RWPE2 (cell line): ENCODE results near the gene CHD9.

Experiments used
- ATAC-seq: fragments of 200-7000 bp; cut with Tn5 transposase; 3 replicates; pipeline ENCODE4 v1.9.1; 2021; ENCODE audit warnings: low read depth
- DNase-seq: peaks from one replicate; pipeline ENCODE4 v3.0.0-alpha.2; 2020; ENCODE audit warnings: low spot score
- H3K27ac ChIP-seq: fragments of 450-650 bp; 2 replicates; pipeline ENCODE4 v1.5.1; 2017; ENCODE audit warnings: mild to moderate bottlenecking; ENCODE audit not compliant: poor library complexity, severe bottlenecking
- H3K27me3 ChIP-seq: fragments of 250-450 bp; sonication (Bioruptor Pico); 2 replicates; pipeline ENCODE4 v1.5.1; 2021; ENCODE audit warnings: mild to moderate bottlenecking, moderate library complexity; ENCODE audit not compliant: insufficient read depth, poor library complexity, severe bottlenecking
- H3K36me3 ChIP-seq: fragments of 250-450 bp; sonication (Bioruptor Pico); 2 replicates; pipeline ENCODE4 v1.5.1; 2020; ENCODE audit warnings: low read depth, mild to moderate bottlenecking, moderate library complexity
- H3K4me1 ChIP-seq: fragments of 250-450 bp; sonication (Bioruptor Pico); 2 replicates; pipeline ENCODE4 v1.5.1; 2021; ENCODE audit warnings: mild to moderate bottlenecking, moderate library complexity; ENCODE audit not compliant: insufficient read depth, poor library complexity, severe bottlenecking
- H3K4me3 ChIP-seq: fragments of 250-450 bp; sonication (Bioruptor Pico); 2 replicates; pipeline ENCODE4 v1.5.1; 2021; ENCODE audit warnings: mild to moderate bottlenecking, moderate library complexity; ENCODE audit not compliant: severe bottlenecking
- H3K9me3 ChIP-seq: fragments of 250-450 bp; sonication (Bioruptor Pico); 2 replicates; pipeline ENCODE4 v1.5.1; 2021; ENCODE audit warnings: mild to moderate bottlenecking, moderate library complexity; ENCODE audit not compliant: severe bottlenecking
- CTCF ChIP-seq: fragments of 450-650 bp; IDR thresholded peaks from one replicate; pipeline ENCODE4 v1.5.1; 2017; ENCODE audit warnings: mild to moderate bottlenecking, moderate library complexity; ENCODE audit not compliant: poor library complexity, severe bottlenecking

The CHD9 gene

DNA sequence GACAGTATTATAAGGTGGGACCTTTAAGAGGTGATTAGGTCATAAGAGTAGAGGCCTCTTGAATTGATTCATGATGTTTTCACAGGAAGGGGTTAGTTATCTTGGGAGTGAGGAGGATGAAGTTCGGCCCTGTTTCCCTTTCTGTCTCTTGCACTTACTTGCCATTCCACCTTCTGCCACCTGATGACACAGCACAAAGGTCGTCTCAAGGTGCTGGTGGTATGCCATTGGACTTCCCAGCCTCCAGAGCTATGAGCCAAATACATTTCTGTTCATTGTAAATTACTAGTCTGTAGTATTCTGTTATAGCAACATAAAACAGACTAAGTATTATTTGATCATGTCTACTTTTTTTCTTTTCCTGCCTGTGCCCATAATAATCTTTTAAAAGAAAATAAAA, 23.5 kb downstream of the CHD9 start:
- H3K9me3 ChIP-seq, result peaks cover 7% of the 10 kb centered on the region
- H3K27ac ChIP-seq, result peak overlapping the region; percentile 95
- no peak for ATAC-seq
- TF ChIP-seq CTCF, result no peak
- no peaks in the 10 kb centered on the region for H3K27me3 ChIP-seq
- peaks cover 43% of the 10 kb centered on the region for H3K4me1 ChIP-seq
- H3K4me3 ChIP-seq, result no peak overlapping the region
- peaks cover 9% of the 10 kb centered on the region for H3K36me3 ChIP-seq
- DNase-seq, result no peak

DNA sequence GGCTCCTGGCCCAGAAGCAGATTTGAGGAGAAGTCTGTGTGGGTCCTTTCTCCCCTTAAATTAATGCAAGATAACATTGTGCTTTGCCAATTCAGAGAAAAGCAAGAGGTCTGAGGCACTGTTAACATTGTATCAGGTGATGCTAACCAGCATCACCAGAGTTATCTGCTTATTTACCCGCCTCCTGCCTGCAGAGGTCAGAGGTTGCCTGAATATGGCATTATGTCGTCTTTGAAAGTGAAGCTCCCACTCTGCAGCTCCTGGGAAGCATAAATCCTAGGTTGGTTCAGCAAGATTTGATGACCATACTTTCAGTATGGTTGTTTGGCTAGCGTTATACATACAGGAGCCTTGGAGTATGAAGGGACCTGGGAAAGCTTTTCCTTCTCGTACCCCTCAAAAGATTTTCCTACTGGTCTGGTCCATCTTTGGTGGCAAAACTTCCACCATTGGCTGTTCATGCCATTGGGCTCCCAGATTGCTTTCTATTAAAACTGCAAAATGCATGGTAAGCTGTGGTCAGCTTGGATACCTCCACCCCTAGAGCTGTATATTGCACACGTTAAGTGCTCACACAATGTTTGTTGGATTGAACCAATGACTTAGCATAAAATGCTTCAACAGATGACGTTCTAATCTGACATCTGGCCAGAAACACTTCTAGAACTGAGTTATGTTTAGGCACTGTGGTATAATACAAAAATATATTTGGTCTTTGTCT, 24.1 kb downstream of the CHD9 start:
- ATAC-seq, result no peak
- no peak for TF ChIP-seq CTCF
- DNase-seq, result no peak
- Histone ChIP-seq H3K27me3 (no peaks in the 10 kb centered on the region), H3K36me3 (peaks cover 7% of the 10 kb centered on the region), H3K4me1 (peaks cover 50% of the 10 kb centered on the region), H3K9me3 (peaks cover 7% of the 10 kb centered on the region), H3K27ac (peak overlapping the region; percentile 95), H3K4me3 (no peak overlapping the region)

DNA sequence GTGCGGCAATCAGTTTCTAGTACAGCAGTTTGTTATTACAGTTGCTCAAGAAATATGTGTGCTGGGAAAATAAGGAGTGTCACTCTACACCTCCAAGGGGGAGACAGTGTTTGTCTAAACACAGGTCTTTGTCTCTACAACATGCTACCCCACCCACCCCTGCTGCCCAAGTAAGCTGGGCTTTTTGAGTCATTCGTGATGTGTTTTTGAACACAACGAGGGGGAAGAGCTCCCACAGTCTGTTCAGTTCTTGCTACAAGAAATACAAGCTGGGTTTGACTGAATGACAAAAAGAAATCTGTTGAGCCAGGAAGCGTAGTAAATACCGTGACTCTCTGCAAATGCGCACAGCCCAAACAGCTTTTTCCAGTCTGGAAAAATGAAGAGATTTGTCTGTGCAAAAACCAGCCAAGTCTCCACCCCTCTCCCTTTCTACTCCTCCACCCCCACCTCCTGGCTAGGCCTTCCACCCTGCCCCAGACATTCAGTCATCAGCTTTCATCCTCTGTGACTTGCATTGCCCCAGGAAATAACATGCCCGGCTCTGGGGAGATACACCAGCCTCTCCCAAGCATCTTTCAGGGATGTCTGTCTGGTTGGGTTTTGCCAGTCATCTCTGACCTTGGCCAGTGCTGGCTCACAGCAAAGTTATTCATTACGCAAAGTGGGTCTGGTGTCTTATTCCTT, 25.7 kb downstream of the CHD9 start:
- Histone ChIP-seq H3K9me3 (no peaks in the 10 kb centered on the region), H3K36me3 (peaks cover 6% of the 10 kb centered on the region), H3K4me1 (peaks cover 65% of the 10 kb centered on the region), H3K27ac (peak overlapping the region; percentile 95), H3K27me3 (no peaks in the 10 kb centered on the region), H3K4me3 (no peak overlapping the region)
- ATAC-seq (peak; percentile 84), DNase-seq (peak; percentile 92)
- no peak for TF ChIP-seq CTCF

DNA sequence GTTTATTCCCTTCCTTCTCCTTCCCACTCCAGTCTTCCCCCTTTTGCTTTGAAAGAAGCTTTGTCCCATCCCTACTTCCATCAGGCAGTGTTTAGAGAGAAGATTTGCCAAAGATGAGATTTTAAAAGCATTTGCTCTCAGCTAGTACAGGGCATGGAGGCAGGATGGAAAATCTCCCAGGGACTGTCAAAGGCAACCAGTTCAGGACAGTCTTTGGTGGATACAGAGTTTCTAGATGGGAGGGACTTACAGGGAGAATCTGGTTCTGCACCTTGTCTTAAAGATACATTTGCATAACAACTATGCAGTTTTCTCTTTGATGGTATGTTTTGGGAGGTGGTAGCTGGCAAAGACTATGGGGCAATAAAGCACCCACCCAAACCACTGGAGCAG, 26.2 kb downstream of the CHD9 start:
- Histone ChIP-seq H3K27ac (peak overlapping the region; percentile 95), H3K4me1 (peaks cover 71% of the 10 kb centered on the region), H3K36me3 (peaks cover 3% of the 10 kb centered on the region; the same call in 1 of the 2 replicates), H3K27me3 (no peaks in the 10 kb centered on the region), H3K9me3 (no peaks in the 10 kb centered on the region), H3K4me3 (no peak overlapping the region)
- no peak for TF ChIP-seq CTCF
- DNase-seq (no peak), ATAC-seq (peak; percentile 1; the same call in 1 of the 3 replicates)
